ENCODE results near the gene CH25H. TPM values are rescaled to one million over a fixed set of nuclear protein-coding genes. Genes with fewer than 3 reads are reported as not detected.
A peak's percentile ranks its signal among the peaks of the same experiment; 100 is the strongest.
"Not testable (repeated sequence)": the region's sequence is repeated elsewhere in the genome, so short reads cannot be mapped to it uniquely, and the experiment has no call there.

Gene CH25H
- total RNA-seq (1 to 10 TPM in 5 of 7 donors, under 1 TPM in 2; 0.72 to 8.8 (median 1.8) TPM), polyA plus RNA-seq (1 to 10 TPM; 1.4 to 3.6 (median 2.3) TPM)
- long read RNA-seq, donor 1, result 0 reads
- long read RNA-seq, donor 2, result 0 reads

DNA sequence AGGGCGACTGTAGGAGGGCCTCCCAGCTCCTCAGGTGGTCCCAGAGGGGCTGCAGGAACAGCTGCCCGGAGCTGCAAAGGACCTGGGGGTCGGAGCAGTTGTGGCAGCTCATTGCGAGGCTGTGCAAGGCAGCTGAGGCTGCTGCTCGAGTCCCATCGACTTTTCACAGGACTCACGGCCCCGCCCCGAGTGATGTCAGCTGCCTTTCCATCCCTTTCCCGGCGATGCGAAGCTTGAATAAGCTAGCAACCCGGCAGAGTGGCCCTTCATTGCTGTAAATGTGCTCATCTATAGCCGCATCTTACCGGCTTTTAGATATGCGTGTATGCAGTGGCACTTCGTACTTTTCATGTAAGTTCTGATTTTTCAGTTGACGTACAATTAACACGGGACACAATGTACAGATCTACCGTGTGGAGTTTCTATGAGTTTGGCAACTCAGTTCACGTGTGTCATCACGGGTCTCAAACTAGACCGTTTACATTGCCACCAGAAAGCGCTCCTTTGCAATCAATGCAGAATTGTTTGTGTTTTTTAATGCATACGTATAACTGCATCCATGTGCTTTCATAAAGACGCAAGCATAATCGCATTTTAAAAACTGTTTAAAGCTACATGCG is at the start of gene CH25H:
TSS of gene CH25H (minus strand) at position 137 of the 620 bp plus-strand sequence. CDS start at position 112, 25 bp downstream.
- no peak for DNase-seq
- peak within 1 kb of the TSS; percentile 31 to 69 (median 46) for H3K4me3 ChIP-seq
- H3K27me3 ChIP-seq (replicated peaks in 1 of 7), result peaks cover 0 to 56% (median 24%) of the 10 kb centered on the region in 7 donors
- no peaks in the 10 kb centered on the region for H3K9me3 ChIP-seq
- TF ChIP-seq POLR2AphosphoS5 (IDR thresholded peaks at IDR 0.05) (peak; percentile 58 to 67 (median 62)), POLR2A (IDR thresholded peaks at IDR 0.05) (no peak)
- TF ChIP-seq, protein P1, sequence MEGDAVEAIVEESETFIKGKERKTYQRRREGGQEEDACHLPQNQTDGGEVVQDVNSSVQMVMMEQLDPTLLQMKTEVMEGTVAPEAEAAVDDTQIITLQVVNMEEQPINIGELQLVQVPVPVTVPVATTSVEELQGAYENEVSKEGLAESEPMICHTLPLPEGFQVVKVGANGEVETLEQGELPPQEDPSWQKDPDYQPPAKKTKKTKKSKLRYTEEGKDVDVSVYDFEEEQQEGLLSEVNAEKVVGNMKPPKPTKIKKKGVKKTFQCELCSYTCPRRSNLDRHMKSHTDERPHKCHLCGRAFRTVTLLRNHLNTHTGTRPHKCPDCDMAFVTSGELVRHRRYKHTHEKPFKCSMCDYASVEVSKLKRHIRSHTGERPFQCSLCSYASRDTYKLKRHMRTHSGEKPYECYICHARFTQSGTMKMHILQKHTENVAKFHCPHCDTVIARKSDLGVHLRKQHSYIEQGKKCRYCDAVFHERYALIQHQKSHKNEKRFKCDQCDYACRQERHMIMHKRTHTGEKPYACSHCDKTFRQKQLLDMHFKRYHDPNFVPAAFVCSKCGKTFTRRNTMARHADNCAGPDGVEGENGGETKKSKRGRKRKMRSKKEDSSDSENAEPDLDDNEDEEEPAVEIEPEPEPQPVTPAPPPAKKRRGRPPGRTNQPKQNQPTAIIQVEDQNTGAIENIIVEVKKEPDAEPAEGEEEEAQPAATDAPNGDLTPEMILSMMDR (IDR thresholded peaks at IDR 0.05 in 8 of 11, conservative IDR thresholded peaks at IDR 0.05 in 3 of 11), result no peak
- peak within 1 kb of the TSS; percentile 48 to 86 (median 80) for H3K27ac ChIP-seq
- peaks cover 4 to 29% (median 24%) of the 10 kb centered on the region in 6 donors for H3K4me1 ChIP-seq
- H3K36me3 ChIP-seq, result no peaks in the 10 kb centered on the region
- intact Hi-C loops (cut with DNase I; ENCODE audit: low total_unique reads), result no loop called here
- 0 to 2% (median 0%) methylated on average over 28 of the region's 28 CpGs for WGBS, 5 donors

GRCh38 chr10:89256340-89256739 is 49.2 kb upstream of the CH25H start:
- H3K27me3 ChIP-seq (replicated peaks in 1 of 7), result no peaks in the 10 kb centered on the region
- H3K36me3 ChIP-seq, result no peaks in the 10 kb centered on the region
- no peak for DNase-seq
- no peak overlapping the region for H3K4me3 ChIP-seq
- peaks cover 3 to 18% (median 12%) of the 10 kb centered on the region in 6 donors for H3K4me1 ChIP-seq
- H3K9me3 ChIP-seq, result peaks cover 0 to 19% (median 14%) of the 10 kb centered on the region in 8 donors
- H3K27ac ChIP-seq, result peak overlapping the region in 5 of 8 donors; percentile 22 to 61 (median 51)
- 54 to 69% (median 63%) methylated on average over 3 of the region's 3 CpGs for WGBS, 5 donors
- intact Hi-C loops (cut with DNase I; ENCODE audit: low total_unique reads), result loop anchor here (10.0 kb wide), 1 partner anchor 138 kb away; the partner anchor contains the start of gene IFIT1
- TF ChIP-seq POLR2AphosphoS5 (IDR thresholded peaks at IDR 0.05) (no peak), POLR2A (IDR thresholded peaks at IDR 0.05) (no peak)
- TF ChIP-seq, protein P1 (IDR thresholded peaks at IDR 0.05 in 8 of 11, conservative IDR thresholded peaks at IDR 0.05 in 3 of 11), result no peak

- H3K4me1 ChIP-seq, result peaks cover 4 to 23% (median 16%) of the 10 kb centered on the region in 6 donors
- H3K27me3 ChIP-seq (replicated peaks in 1 of 7), result no peaks in the 10 kb centered on the region
- intact Hi-C loops (cut with DNase I; ENCODE audit: low total_unique reads), result loop anchor here (10.0 kb wide), 1 partner anchor 139 kb away; the partner anchor contains the start of gene IFIT1
- peaks cover 0 to 19% (median 14%) of the 10 kb centered on the region in 8 donors for H3K9me3 ChIP-seq
- no peak for DNase-seq
- TF ChIP-seq, protein P1 (IDR thresholded peaks at IDR 0.05 in 8 of 11, conservative IDR thresholded peaks at IDR 0.05 in 3 of 11), result no peak
- TF ChIP-seq POLR2AphosphoS5 (IDR thresholded peaks at IDR 0.05) (no peak), POLR2A (IDR thresholded peaks at IDR 0.05) (no peak)
- H3K4me3 ChIP-seq, result no peak overlapping the region
- no peaks in the 10 kb centered on the region for H3K36me3 ChIP-seq
- peak overlapping the region in 5 of 8 donors; percentile 22 to 61 (median 51) for H3K27ac ChIP-seq
Measured at GRCh38 chr10:89255793-89256192, 48.7 kb upstream of the CH25H start.

DNA sequence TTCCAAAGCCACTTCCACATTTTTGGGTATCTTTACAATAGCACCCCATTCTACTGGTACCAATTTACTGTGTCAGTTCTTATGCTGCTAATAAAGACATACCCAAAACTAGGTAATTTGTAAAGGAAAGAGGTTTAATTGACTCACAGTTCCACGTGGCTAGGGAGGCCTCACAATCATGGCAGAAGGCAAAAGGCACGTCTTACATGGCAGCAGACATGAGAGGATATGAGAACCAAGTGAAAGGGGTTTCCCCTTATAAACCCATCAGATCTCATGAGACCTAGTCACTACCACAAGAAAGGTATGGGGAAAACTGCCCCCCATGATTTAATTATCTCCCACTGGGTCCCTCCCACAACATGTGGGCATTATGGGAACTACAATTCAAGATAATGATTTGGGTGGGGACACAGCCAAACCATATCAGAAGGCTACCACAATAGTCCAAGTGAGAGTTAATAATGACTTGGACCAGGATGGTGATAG is 48.0 kb upstream of the CH25H start:
- 43 to 70% (median 67%) methylated on average over 2 of the region's 2 CpGs for WGBS, 5 donors
- H3K36me3 ChIP-seq; H3K27me3 ChIP-seq (replicated peaks in 1 of 7); DNase-seq; H3K4me3 ChIP-seq: not testable (repeated sequence)
- peaks cover 5 to 23% (median 18%) of the 10 kb centered on the region in 6 donors for H3K4me1 ChIP-seq
- H3K9me3 ChIP-seq, result peaks cover 0 to 19% (median 14%) of the 10 kb centered on the region in 8 donors
- intact Hi-C loops (cut with DNase I; ENCODE audit: low total_unique reads), result loop anchor here (10.0 kb wide), 1 partner anchor 140 kb away; the partner anchor contains the start of gene IFIT1
- H3K27ac ChIP-seq, result peak overlapping the region in 2 of 8 donors; percentile 58 to 61
